Stimulated activated CD8-positive, alpha-beta memory T cell treated with anti-CD3 and anti-CD28 coated beads, Interleukin-4, amount 100 ng/mL, for 4 hours (primary cell): ENCODE results near the gene TULP1.

Source experiments
- DNase-seq, 2 donors: peaks; one replicate each; pipeline ENCODE4 v3.0.0-alpha.2; 2020; ENCODE audit warnings: low read depth in 2 of 2, low spot score in 1 of 2

The TULP1 gene

DNA sequence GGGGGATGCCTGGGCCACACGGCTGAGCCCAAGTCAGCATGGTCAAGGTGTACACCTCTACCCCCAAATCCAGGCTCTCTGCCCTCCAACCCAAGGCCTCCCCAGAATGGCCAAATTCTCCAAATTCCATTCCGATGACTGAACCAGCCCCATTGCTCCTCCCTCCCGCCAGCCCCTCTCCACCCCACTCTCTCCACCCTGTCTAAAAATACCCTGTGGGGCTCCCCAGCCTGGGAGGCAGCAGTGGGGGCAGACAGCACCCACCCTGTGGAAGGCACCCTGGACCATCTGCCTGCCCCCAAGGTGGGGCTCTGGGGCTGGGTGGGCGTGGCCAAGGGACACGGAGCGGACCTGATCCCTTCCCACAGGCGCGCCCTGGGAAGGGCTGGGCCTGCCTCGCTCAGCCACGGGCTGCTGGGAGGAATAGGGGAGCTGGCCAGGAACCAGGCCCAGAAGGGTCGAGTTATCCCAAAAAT lies 27.3 kb downstream of the TULP1 start:
- no peak for DNase-seq

DNA sequence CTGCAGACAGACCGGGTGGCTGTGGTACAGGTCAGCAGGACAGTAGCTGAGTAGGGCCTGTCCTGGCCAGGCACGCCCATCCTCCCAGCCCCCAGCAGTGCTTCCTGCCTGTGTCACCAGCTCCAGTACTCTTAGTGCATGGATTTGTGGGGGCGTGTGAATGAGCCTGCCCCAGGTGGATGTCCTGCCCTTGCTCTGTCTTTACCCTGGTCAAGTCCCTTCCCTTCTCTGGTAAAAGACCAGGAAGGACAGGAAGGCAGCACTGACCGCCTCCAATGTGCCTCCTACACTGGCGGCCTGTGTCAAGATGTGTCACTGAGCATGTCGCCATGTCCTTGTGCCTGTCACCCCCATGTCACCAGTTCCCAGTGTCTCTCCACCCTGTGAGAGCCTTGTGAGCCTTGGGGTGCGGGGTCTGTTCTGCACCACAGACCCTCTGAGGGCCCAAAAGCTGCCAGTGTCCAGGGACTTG lies 27.7 kb downstream of the TULP1 start:
- no peak for DNase-seq

DNA sequence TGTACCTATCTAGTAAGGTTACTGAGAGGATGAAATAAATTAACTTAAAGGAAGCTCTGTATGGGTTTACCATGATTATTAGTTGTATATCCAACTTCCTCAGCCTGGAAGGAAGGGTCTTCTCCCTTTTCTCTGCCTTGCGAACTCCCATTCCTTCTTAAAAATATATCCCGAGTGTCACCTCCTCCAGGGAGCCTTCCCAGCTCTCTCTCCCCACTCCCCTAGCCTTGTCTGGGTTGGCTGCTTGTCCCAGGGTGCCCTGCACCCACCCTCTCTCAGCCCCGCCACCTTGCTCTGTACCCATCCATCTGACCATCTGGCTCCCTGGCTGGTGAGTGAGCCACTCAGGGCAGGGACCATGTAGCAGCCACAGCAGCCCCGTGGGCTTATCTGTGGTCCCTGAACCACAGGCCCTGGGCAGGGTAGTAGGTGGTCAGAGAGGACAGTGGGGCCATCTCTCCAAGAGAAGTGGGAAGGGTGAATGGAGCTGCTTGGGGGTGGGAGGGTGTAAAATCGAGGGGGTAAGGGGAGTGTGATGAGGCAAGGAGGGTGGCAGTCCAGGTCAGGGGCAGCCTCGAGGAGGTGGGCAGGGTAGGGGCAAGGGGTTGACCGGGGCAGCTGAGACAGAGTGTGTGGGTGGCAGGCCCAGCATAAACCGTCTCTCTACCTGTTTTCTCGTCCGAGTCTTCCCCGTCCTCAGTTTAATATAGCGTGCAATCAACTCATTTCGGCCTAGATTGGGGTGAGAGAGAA lies 28.6 kb downstream of the TULP1 start:
- no peak for DNase-seq

DNA sequence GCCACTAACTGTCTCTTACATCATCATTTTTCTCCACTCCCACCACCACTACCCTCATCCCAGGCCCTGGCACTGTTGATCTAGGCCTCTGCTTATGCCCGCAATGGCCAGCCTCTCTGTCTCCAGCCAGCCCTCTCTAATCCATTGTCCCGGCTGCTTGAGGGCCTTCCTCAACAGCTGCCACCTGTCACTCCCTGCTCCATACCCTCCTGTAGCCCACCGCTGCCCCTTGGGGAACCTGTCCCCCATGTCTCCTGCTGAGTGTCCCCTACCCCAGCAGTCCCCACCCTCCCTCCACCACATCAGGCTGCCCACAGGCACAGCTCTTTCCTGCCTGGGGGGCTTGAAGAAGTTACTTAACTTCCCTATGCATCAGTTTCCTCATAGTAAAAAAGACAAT lies 29.2 kb downstream of the TULP1 start:
- DNase-seq: no peak

DNA sequence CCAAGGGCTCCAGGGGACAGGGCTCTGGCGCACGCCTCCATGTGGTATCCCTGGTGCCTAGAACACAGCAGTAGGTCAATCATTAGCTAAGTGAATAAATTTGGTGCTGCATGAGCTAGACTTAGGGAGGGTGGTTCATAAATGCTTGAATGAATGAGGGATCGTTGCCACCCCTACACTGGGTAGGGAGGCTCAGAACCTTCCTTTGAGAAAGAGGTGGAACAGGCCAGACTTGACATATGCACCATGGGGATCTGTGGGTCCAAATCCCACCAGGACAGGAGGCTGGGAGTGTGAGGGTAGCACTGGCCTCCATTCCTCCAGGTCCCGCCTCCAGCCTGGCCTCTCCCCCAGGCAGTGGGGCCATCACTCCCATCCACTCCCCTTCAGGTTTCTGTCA lies 29.6 kb downstream of the TULP1 start:
- DNase-seq: no peak

DNA sequence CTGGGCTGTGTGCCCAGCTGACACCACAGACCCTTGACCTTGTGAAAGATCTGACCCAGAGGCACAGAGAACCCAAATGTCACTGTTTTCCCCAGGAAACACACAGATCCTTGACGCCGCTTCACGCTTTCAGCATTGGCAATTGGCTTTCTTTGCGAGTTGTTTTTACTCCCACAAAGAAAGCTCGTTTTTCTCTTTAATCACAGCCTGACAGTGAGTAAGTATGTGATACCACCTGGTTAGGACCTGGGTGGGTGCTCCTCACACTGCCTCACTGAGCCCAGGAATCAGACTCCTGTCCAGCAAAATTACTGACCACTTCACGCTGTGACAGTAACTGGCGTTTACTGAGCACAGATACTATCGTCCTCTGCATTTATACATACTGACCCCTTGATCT lies 31.5 kb downstream of the TULP1 start:
- DNase-seq: no peak

DNA sequence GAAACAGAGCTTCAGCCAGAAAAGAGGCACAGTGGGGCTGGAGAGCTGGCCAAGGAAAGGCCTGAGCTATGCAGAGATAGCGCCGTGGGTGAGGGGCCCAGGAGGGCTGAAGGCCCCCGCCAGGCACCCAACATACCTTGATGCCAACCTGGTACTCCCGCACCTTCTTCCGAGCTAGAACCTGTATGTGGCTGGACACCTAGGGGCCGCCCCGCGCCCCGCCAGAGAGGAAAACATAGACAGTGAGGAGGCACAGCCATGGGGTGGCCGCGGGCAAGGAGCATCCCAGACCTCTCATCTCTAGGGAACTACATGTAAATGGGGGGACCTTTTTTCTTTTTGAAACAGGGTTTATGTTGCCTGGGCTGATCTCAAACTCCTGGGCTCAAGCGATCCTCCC lies 32.5 kb downstream of the TULP1 start:
- no peak for DNase-seq

DNA sequence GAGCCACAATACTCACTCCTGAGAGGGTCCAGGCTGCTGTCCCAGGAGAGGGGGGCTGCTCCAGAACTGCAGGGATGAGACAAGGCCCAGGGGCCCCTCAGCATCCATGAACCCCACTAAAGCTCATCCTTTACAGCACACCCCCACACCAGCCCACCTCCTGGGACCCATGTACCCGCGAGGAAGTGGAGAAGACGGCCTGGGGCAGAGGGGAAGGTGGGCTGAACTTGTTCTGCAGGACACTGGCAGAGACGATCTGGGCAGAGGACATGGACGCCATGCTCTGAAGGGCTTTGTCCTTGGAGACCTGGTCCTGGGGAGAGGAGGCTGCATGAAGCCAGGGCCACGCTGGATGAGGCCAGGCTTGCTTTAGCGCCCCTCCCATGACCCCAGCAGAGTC lies 34.4 kb downstream of the TULP1 start:
- DNase-seq: no peak

DNA sequence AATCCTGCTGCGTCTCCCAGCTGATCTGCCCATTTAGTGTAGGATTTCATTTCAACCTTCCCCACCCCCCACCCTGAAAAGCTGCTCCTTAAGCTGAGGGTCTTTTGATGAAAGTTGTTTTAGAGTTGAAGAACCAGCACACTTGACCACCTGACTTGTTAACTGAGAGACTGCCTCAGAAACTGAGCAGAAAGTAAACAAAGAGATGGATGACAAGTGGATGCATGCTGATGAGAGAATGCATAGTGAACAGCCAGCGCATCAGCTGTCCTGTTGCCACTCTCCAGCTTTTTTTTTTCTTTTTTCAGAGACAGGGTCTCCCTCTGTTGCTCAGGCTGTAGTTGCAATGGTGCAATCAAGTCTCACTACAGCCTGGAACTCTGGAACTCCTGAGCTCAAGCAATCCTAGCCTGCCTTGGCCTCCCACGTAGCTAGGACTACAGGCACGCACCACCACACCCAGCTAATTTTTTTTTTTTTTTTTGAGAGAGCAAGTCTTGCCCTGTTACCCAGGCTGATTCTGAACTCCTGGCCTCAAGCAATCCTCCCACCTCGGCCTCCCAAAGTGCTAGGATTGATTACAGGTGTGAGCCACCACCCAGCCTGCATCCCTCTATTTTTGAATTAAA lies 35.0 kb downstream of the TULP1 start:
- no peak for DNase-seq

DNA sequence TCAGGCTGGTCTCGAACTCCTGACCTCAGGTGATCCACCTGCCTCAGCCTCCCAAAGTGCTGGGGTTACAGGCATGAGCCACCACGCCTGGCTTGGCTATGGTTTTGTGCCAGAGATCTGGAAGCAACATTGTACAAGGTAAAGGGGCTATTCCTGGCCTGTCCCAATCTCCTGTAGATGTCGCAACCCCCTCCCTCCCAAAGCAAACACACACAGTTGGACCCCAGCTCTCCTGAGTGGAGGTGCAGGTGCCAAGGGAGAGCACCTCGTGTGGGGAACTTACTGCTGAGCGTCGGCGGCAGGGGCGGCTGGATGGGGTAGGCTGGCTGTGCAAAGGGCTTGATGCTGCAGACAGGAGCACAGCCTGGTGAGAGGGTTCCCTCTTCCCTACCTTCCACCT lies 35.7 kb downstream of the TULP1 start:
- DNase-seq: no peak

DNA sequence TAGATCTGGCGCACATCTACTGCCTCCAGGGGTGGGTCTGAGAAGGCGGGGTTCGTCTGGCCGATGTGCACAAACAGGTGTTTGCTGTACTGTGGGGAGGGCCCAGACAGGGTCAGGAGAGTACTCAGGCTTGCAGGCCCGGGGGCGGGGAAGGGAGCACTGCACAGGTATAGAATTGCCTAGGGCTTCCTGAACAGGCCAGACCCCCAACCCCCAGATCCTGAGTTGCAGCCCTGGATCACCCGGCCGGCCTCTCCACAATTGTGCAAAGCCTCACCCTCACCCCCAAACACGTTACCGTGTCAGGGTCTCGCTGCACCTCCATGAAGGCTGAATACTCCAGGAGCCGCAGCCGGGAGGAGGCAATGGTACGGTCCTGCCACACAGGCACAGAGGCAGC lies 36.7 kb downstream of the TULP1 start:
- DNase-seq: no peak

DNA sequence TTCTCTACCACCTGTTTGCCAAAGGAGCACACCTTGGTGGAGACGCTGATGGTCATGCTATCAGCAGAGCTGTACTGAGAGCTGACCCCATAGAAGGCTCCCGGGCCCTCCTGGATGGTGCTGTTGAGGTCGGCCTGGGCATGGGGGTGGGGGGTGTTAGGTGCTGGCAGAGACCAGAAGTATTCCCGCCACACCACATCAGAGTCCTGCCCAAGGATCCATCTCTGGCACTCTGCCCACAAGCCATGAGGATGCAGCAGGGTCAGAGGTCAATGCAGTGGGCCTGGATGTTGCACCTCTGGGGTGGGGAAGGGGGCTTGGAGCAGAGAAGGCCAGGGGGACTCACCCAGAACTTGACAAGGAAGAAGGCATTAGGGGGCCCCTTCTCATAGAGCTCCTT lies 37.1 kb downstream of the TULP1 start:
- no peak for DNase-seq

DNA sequence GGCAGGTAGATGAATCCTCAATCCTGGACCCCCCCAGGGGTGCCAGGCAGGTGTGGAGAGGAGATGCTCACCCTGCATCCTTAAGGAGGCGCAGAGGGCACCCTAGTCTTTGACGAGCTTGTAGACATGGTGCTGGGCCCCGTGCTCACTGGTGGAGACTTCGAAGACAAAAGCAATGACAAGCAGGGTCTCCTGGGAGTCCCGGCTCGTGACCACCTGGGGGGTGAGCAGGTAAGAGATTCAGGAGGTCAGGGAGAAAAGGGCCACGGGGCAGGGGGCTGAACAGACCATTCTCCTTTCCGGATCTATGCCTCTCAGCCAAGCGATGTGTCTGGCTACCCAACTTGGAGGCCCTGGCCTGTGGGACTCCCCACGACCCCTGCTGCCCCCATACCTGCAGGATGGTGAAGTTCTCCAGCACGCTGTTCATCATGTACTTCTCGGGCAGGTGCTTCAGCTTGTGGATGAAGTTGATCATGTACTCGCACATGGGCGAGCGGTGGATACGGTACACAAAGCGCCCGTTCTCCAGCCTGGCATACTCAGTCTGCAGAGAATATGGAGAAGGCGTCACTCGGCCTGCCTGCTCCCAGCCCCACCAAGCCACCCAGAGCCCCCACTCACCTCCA lies 37.6 kb downstream of the TULP1 start:
- no peak for DNase-seq

DNA sequence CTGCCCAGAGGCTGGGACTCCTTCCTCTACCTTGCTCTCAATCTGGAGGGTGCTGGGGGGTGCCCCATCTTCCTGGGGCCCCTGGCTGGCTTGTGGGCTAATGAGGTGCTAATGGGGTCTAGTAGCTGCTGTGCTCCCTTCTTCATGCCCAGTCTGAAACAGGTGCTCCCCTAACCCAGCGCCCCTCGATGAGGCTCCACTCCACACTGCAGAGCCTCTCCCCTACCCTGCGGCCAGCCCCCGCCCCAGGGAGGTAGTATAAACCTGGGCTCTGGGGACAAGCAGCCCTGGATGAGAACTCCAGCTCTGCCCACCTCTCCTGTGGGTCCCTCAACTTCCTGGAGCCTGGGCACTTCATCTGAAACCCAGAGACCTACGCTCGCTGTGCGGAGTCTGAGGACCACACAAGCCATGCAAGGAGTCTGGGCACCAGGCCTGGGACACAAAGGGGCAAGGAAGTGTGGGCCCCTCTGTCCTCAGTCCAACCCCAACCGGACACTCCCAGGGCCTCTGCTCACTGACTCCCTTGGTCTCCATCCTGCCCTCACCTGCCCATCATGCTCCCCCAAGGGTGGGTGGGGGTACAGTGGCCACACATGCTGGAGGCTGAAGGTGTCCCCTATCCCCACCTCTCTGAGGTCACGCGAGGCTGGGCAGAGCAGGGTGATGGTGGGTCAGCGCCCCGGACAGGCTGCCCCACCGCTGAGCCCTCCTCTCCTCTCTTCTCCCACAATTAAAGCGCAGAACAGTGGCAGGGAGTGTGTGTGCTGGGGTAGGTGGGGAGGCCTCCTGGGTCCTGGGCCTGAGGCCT lies 38.4 kb downstream of the TULP1 start:
- DNase-seq: no peak

DNA sequence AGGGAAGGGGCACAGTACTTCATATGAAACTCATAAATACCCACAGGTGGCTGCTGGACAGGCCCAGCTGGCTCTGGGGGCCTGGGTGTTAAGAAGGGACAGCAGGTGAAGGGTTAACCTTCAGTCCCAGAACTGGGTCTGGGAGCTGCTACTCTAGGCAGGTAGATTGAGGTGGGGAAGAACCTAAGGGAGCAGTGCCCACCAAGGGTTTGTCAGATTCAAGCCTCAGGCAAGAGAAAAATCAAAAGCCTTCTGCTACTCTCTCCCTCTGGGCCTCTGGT lies 38.9 kb downstream of the TULP1 start:
- DNase-seq: no peak

DNA sequence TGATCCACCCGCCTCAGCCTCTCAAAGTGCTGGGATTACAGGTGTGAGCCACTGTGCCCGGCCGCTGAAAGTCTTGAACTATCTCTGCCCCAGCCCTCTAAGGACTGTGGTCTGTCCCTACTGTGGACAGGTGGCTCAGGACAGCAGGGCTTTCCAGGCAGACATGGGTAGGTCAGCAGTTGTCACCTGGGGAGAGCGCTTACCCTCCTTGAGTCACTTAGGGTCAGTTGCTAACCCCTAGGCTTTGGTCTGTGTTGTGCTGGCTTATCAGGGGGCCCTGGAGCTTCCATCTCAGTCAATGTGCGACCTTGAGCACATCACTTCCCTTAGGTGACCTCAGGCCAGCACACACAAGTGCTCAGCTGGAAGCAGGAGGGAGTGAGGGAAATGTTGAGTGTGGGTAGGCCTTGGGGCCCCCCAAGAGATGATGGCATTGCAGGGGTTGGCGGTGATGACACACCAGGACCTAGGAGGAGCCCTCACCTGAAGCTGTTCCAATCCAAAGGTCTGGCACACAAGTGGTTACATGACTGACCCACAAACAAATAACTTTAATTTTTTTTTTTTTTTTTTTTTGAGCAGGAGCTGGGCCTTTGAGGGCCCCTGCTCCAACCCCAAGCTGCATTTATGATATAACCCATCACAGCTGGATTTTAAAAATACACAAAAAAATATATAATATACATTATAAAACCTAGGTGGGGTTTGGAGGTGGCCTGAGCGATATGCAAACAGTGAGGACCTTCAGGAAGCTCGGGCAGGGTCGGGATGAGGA lies 39.4 kb downstream of the TULP1 start:
- no peak for DNase-seq

DNA sequence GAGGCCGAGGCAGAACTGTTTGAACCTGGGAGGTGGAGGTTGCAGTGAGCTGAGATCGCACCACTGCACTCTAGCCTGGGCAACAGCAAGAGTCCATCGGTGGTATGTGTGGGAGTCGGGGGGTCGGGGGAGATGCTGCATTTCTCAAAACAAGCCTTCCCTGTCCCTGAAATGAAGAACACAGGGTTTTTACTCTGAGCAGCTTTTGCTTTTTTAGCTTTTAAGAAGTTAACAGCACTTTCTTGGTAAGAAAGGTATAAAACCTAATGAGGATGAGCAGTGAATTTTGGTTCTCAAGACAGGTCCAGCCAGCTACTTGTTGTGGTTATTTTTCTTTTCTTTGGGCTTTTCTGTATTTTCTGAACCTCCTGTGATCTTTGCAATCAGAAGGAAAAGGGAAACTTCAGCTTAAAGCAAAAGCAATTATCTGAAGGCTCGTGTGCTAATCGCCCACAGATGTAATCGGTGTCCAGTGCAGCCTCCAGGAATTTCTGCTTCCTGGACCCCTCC lies 40.8 kb downstream of the TULP1 start:
- DNase-seq: no peak

DNA sequence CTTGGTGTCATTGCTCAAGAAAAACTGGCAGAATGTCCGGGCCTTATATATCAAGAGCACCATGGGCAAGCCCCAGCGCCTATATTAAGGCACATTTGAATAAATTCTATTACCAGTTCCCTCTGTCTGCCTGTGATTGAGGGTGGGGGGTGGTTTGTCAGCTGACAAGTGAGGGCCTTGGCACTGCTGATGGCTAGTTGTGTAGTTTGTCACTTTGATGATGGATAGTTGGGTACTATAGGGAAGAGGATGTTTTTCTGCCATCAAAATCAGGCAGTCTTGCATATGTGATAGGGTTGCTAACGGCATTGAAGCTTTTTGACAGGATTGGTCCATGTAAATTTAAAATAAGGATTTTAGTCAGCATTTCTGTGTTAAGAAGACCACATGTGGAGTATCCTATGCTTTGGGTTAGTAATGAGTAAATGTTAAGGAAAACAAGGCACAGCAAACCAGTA lies 42.0 kb downstream of the TULP1 start:
- DNase-seq: no peak

DNA sequence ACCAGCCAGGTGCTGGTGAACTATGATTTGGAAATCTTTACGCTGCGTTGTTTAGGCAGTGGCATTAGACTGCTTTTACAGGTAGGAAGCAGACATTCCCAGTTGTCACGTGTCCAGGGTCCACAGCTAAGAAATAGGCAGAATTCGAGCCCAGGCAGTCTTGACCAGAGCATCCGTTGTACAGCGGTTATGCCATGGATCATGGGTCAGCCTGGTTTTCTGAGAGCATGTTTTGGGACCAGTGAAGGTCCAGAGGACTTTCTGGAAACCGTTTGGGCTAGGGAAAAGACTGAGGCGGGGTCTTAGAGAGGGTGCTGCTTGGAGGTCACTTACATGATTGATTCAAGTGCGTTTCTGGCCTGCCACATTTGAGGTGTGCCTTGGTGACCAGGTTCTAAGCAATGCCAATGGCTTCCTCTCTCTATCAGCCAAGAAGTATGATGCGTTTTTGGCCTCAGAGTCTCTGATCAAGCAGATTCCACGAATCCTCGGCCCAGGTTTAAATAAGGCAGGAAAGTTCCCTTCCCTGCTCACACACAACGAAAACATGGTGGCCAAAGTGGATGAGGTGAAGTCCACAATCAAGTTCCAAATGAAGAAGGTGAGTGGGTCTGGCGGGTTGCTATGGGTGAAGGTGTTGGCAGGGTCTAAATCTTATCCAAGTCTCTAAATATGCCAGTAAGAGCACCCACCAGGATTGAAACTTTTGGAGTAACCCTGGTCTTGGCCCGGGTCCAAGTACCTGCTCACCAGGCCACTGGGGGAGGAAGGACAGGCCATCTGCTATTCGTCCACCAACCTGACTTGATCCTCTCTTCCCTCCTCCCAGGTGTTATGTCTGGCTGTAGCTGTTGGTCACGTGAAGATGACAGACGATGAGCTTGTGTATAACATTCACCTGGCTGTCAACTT lies 42.7 kb downstream of the TULP1 start:
- no peak for DNase-seq
